22Rv1 (cell line): ENCODE results near the gene AGPAT4.

ENCODE experiments used
- CTCF ChIP-seq: fragments of 450-650 bp; IDR thresholded peaks from 2 replicates; pipeline ENCODE4 v1.5.1; 2017; ENCODE audit warnings: mild to moderate bottlenecking
- ZFX ChIP-seq: fragments of 450-650 bp; IDR thresholded peaks from 2 replicates; pipeline ENCODE4 v1.6.1; 2017; ENCODE audit warnings: antibody characterized with exemption, borderline replicate concordance

DNA sequence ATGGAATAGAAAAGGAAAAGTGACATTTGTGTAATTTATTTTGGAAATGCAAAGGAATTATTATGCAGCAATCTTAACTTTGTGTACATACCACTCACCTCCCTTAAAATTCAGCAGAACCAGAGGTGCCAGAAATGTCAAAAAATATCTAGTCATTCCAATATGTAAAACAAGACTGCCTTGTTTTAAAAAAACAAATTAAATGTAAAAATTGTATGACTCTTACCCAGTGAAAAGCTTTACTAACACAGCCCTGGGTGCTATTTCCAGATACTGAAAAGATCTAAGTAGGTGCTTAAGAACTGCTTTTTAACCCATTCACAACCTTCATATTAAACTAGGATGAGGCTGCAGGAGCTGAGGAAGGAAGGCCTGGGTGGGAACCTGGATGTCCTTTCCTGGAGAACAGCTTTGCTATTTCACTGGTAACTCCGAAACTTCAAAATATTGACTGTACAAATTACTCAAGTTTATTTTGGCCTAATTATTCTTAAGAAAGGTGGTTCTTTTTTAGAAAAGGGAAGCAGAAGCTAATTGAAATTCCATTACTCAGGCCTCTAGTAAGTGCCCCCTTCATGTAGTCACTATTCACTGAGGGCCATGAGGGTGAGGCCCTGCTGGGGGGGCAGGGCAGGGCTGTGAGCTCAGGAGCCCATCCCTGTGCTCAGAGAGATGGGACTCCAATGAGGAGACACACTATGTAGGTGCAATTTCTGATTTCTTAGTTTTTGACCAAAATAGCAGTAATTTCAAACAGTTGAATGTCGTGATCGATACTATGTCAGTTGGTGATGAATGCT is 142.7 kb downstream of the AGPAT4 start:
- TF ChIP-seq CTCF = no peak
- TF ChIP-seq ZFX = no peak
